ENCODE data around the gene TAAR1.

DNA sequence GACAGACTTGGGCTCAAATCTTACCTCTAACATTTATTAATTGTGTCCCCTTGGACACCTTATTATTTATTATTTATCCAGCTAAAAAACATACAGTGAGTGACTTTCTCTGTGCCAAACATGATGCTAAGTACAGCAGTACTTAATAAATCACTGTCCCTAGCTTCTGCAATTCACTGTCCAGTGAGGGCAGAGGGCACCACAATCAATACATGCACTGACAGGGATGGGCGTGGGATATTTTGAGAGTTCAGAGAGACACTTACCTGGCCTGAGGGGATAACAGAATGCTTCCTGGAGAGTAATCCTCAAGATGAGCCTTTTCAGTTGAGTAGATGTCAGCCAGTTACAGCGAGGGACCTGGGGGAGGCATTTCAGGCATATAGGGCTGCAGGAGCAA is 25.6 kb downstream of the TAAR1 start:
- no peak for TF ChIP-seq POLR2AphosphoS5 (IDR thresholded peaks at IDR 0.05)
- TF ChIP-seq, protein P1, sequence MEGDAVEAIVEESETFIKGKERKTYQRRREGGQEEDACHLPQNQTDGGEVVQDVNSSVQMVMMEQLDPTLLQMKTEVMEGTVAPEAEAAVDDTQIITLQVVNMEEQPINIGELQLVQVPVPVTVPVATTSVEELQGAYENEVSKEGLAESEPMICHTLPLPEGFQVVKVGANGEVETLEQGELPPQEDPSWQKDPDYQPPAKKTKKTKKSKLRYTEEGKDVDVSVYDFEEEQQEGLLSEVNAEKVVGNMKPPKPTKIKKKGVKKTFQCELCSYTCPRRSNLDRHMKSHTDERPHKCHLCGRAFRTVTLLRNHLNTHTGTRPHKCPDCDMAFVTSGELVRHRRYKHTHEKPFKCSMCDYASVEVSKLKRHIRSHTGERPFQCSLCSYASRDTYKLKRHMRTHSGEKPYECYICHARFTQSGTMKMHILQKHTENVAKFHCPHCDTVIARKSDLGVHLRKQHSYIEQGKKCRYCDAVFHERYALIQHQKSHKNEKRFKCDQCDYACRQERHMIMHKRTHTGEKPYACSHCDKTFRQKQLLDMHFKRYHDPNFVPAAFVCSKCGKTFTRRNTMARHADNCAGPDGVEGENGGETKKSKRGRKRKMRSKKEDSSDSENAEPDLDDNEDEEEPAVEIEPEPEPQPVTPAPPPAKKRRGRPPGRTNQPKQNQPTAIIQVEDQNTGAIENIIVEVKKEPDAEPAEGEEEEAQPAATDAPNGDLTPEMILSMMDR (IDR thresholded peaks at IDR 0.05 in 8 of 11, conservative IDR thresholded peaks at IDR 0.05 in 3 of 11) = no peak
- no peak for TF ChIP-seq POLR2A (IDR thresholded peaks at IDR 0.05)
